Left forelimb (tissue), 1 donor: Measurements from ENCODE around the gene IPO9.

Experiments
- DNase-seq: peaks from one replicate; pipeline ENCODE4 v3.0.0-alpha.2; 2018; ENCODE audit warnings: low spot score

IPO9 gene

DNA sequence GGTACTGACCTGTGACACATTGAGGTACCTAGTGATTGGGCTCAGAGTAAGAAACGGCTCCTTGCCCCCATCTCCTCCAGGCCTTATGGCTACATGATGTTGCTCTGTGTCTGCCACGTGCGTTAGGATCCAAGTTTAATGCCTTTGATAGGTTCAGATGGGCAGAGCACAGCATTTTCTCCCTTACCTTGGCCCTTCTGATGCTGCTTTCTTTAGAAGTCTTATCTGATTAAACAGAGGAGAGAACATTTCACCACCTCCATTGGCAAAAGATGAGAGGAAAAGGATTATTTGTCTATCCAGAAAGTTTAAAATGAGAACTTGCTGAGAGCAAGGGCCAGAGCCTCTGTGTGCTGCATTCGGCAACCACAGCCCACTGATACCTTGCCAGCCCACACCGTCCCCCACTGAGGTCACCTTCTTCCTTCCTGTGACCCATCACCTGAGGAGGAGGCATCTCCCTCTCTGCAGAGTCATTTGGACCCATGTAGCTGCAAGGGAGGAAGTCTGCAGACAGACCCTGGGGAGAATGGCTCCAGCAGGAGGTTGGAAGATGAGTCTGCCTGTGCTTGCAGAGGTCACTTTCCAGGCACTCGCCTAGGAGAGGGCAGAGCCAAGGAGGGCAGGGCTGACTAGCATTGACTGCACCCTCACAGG lies 76.4 kb downstream of the IPO9 start:
- DNase-seq: no peak

DNA sequence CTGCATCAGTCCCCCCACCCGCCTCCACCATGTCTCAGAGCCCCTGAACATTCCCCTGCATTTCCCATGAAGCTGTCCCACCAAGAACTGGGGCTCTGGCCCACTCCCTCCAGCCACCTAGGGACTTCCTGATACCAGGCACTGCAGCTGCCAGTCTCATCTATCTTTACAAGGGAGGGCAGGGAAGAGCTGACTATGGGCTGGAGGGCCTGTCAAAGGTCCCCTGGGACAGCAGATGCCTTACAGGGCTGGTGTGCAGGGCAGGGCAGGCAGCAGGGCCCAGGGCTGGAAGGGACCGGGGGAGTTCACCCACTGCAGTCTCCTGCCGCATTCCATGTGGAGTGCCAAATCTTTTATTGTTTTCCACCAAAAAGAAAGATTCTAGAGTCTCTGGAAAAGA lies 77.4 kb downstream of the IPO9 start:
- no peak for DNase-seq

DNA sequence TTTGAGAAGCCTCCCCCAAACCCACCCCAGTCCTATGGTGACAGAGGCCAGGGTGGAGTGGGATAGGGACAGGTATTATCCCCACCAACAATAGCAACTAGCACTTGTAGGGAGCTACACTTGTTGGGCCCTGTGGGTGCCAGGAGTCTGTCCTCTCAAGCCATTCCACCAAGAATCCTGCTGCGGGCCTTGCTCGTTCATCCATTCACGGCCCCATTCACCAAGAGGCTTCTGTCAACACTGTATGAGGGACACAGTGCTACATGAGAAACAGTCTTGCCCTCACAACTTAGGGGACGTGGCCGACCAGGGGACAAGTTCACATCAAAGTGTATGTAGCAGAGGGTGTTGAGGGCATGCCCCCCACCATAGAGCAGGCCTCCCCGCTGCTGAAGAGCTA lies 78.7 kb downstream of the IPO9 start:
- no peak for DNase-seq

DNA sequence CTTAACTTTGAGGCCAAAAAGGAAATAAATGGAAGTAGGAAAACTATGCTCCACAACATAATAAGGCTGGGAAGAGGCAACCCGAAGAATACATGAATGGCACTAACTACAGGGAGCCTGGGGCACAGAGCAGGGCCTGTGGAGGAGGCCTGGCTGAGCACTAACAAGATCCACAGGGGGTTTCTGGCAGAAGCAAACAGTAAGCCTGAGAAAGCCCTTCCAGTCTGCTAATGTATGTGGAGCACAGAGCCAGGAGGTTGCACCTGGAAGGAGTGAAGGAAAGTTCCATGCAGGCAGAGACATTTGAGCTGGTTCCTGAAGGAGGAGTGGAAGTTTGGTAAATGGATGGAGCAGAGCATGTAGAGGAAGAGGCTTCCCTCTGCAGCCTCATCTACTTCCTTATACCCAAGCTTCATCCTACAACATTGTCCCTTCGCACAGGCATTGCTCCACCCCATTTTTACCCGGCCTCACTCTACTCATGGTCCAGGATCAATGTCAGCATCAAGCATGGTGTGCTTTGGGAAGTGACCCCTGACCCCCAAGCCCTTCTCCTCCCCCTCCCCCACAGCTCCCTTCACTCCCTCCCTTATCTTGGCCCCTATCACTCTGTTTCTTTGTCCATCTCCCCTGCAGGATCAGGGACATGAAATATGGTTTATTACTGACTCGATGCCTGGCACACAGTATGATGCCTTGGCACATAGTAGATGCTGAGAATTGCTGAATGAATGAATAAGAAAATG lies 83.0 kb downstream of the IPO9 start:
- DNase-seq: no peak

DNA sequence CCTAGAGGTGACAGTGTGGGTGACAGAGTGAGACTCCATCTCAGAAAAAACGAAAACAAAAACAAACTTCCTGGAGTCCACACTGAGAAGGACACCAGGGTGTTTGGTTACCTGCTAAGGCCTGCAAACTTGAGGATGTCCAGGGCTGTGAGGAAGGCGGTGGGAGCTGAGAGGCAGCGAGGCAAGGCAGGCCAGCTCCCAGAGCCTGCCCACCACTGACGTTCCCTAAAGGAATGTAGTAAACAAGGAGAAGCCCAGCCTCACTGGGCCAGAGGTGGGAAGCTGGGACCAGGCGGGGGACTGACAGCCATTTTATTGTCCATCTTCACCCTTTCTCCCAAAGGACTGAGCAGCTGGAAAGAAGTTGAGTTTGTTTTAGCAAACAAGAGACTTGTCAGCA lies 83.9 kb downstream of the IPO9 start:
- DNase-seq: no peak

DNA sequence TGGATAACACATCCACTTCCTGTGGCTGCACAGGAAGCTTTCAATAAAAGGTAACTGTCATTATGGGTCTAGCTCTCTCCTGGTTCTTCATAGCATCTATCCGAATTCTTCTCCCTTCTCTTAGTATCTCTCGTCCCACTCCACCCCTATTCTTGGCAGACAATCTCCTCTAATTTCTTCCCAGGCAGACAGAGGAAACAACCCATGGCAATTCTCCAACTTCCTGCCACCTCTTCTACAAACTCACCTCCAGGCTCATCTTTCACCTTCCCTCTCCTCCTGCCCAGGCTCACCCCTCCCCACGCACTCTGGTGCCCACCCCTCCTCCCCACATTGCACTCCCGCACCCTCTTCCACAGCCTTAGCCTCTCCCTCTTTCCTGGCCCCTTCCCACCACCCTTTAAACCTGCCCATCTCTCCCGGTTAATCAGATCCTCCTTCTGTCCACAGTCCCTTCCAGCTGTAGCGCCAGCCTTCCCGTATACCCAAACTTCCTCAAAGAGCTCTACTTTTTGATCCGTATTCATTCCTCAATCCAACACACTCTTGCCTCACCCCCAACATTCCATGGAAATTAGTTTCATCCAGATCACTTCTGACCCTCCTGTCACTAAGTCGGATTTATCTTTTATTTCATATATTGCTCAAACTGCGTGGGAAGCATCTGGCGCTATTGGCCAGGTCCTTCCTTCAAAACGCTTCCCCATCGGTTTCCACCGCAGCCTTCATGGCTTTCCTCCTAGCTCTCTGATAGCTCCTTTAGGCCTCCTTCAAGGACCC lies 85.7 kb downstream of the IPO9 start:
- no peak for DNase-seq

DNA sequence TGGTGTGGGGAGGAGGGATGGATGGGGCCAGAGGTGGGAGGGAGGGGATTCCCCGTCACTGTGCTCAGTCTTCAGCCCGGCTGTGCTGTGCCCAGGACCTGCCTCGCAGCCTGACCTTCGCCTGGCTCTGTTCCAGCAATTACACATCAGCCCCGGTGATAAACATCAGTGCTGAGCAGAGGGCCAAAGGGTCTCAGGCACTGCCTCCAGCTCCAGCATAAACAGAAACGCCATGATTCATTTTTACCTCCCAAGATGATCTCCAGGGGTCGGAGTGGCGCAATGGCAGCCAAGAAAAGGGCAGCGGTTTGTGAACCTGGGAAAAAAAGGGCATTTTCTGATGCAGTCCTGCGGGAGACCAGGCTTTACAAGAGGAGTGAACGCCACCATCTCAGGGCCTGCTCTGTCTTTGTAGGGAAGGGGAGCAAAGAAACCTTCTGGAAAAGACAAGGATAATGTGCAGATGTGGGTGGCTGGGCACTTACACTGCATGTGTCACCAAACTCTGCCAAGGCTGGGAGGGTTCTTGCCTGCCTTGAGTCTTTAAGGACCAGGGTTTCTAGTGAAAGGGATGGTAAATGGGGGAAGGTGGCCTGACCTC lies 87.8 kb downstream of the IPO9 start:
- no peak for DNase-seq

DNA sequence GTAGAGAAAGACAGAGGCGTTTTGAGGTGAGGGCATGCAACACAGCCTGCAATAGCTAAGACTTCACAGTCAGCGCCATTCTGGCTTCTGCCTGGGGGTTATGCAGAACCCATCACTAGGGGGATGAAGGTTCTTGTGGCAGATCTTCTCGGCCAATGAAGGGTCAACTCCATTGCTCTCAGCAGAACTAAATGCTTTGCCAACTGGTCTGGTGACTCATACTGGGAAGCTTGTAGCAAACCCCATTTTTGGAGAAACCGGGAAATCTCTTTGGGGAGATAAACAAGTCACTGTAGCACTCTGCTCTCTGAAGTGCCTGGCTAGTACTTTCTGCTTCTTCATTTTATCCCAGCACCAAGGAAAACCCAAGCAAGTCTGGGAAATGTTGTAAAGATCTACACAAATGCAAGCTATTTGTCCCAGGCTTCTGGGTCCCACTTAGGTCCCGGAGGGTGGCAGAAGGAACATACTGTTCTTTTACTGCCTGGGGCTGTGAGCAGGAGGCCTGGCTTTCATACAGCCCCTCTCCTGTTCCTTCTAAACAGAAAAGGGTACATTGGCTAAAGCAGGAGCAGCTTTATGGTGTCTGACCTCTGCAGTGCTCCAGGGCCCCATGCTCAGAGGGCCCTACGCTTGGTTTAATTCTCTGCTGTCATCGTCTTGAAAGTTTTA lies 88.5 kb downstream of the IPO9 start:
- DNase-seq: no peak

DNA sequence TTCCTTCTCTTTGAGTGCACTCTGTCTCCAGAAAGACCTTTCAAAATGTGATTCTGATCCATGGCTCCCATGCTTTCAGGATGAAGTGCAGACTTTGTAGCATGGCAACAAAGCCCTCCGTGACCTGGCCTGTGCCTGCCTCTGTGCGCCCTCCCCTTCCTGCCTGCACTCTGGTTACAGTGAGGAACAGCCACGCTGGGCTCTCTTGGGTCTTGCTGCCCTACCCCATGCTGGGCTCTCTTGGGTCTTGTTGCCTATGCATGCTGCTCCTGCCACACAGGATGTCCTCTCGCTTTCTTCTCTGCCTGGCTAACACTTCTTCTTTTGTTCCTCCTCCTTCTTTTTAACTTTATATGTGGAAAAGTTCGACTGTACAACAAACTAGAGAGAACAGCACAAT lies 89.4 kb downstream of the IPO9 start:
- no peak for DNase-seq

DNA sequence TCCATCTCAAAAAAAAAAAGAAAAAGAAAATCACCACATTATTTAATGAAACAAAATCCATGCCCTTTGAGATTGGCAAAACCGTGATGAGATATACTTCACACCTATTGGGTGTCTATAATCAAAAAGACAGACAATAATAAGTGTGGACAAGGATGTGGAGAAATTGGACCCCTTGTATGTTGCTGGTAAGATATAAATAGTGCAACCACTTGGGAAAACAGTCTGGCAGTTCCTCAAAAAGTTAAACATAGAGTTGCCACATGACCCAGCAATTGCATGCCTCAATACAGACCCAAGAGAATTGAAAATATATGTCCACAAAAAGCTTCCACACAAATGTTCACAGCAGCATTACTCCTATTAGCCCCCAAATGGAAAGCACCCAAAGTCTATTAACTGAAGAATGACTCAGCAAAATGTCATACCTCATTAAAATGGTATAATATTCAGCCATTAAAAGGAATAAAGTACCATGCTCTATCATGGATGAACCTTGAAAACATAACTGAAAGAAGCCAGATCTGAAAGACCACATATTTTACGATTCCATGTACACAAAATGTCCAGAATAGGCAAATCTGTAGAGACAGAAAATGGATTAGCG lies 93.1 kb downstream of the IPO9 start:
- DNase-seq: no peak

DNA sequence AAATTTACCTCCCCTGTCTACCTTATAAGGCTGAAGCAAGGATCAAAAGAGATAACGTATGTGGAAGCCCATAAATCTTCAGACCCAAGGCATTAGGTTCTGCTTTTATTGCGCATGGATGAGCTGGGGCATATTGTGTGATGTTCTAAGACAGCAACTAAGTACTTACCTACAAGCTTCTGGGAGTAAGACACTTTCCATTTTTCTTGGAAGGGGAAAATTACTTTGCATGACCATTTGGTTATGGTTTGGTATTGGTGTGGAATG lies 96.3 kb downstream of the IPO9 start:
- DNase-seq: no peak

DNA sequence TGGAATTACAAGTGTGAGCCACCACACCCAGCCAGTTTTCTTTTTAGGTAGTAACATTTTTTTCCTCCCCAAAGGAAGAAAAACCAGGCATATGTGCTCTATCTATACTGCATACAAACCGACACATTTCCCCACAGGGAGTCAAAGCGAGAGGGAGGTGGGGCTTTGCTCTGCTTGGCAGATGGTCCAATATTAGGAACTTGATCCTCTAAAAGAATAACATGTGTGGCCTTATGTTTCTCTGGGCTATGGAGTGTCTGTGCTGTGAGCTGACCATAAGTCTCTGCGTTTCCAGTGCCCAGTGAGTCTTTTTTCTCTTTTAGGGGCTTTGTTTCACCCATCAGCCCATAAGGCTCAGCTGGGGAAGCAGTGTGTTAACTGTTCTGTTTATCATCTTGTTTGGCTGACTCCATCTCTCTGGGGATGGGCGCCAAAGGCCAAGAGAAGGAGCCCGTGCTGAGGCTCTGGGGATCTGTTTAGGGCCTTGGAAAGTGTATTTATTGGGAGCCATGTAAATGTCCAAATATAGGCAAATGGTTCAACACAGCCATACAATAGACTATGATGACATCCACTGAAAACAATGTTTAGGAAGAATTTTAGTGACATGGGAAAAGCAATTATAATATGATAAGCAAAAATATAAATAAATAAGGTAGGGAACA lies 97.2 kb downstream of the IPO9 start:
- no peak for DNase-seq

DNA sequence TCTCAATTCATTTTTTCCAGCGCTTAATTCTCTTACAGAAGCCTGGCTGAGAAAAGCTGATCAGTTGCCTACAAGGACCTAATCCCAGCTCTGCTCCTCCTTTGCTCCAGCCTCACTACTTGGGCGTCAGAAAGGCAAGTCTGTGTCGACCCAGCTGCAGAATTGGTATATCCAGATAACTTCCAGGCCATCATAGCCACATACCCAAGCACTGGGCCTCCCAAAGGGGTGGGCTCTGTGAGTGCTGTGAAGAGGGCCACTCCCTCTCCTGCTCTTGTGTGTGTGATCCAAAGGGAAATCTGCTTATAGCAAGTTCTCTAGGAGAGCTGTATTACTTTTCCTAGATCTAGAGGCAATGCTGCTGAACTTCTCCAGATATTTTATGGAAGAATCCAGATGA lies 99.3 kb downstream of the IPO9 start:
- DNase-seq: no peak

DNA sequence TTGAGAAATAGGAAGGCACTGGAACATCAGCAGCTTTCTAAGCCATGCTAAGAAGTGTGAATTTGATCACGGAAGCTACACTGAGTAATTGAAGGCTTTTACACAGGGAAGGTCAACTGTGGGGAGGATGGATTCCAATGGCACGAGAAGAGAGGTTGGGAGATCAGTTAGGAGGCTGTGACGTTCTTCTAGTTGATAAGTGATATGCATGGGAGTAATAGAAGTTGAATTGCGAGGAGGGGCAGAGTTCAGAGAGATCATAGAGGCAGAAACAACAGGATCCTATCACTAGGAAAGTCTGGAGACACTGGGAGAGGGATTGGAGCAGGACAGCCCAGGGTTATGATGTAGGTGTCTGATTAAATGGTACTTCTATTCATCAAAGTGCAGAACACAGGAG lies 101.2 kb downstream of the IPO9 start:
- DNase-seq: no peak

DNA sequence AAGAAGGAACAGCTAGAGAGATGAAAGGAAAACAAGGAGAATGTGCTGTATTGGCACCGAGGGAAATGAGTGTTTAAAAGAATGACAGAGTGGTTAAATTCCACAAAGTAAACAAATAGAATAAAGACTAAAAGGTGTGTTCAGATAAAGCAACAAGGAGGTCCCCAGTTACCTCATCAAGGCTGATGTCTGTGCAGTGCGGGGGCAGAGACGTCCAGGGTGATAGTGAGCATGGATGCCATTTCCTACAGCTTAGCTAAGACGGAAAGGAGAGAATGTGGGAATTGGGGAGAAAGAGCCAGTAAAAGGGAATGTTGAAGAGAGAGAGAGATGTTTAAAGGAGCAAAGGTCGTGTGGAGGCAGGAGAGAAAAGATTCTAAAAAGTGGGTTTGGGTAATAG lies 101.8 kb downstream of the IPO9 start:
- DNase-seq: no peak
